ENCODE results near the gene ZBTB18. TPM values are rescaled to one million over a fixed set of nuclear protein-coding genes. Genes with fewer than 3 reads are reported as not detected.

ZBTB18 gene
- total and polyA plus RNA-seq, 10 donors, result 17.2 to 43.0 (median 32.8) TPM

GRCh38 chr1:244019982-244020485 is 31.0 kb upstream of the ZBTB18 start:
- Histone ChIP-seq H3K27ac (no peak overlapping the region), H3K4me3 (no peak overlapping the region), H3K9me3 (no peaks in the 10 kb centered on the region), H3K4me1 (no peaks in the 10 kb centered on the region), H3K36me3 (no peaks in the 10 kb centered on the region), H3K27me3 (replicated peaks in 1 of 7) (no peaks in the 10 kb centered on the region)
- TF ChIP-seq CTCF (IDR thresholded peaks at IDR 0.05 in 8 of 11, conservative IDR thresholded peaks at IDR 0.05 in 3 of 11) (no peak), POLR2AphosphoS5 (IDR thresholded peaks at IDR 0.05) (no peak), POLR2A (IDR thresholded peaks at IDR 0.05) (no peak)
- WGBS, 5 donors, result 56 to 89% (median 65%) methylated on average over 4 of the region's 4 CpGs
- intact Hi-C loops (cut with DNase I; ENCODE audit: low total_unique reads), result no loop called here
- DNase-seq, result no peak

GRCh38 chr1:244021427-244021826 is 29.7 kb upstream of the ZBTB18 start:
- no peak overlapping the region for H3K4me3 ChIP-seq
- H3K27ac ChIP-seq, result no peak overlapping the region
- no peaks in the 10 kb centered on the region for H3K27me3 ChIP-seq (replicated peaks in 1 of 7)
- no peak for DNase-seq
- no peaks in the 10 kb centered on the region for H3K9me3 ChIP-seq
- TF ChIP-seq POLR2AphosphoS5 (IDR thresholded peaks at IDR 0.05) (no peak), CTCF (IDR thresholded peaks at IDR 0.05 in 8 of 11, conservative IDR thresholded peaks at IDR 0.05 in 3 of 11) (no peak), POLR2A (IDR thresholded peaks at IDR 0.05) (no peak)
- H3K4me1 ChIP-seq, result no peaks in the 10 kb centered on the region
- WGBS, 5 donors, result 87 to 97% (median 95%) methylated on average over 1 of the region's 1 CpG
- no peaks in the 10 kb centered on the region for H3K36me3 ChIP-seq
- intact Hi-C loops (cut with DNase I; ENCODE audit: low total_unique reads), result no loop called here

- 84 to 96% (median 93%) methylated on average over 2 of the region's 2 CpGs for WGBS, 5 donors
- Histone ChIP-seq H3K27me3 (replicated peaks in 1 of 7) (no peaks in the 10 kb centered on the region), H3K4me1 (no peaks in the 10 kb centered on the region), H3K27ac (no peak overlapping the region), H3K36me3 (no peaks in the 10 kb centered on the region), H3K9me3 (no peaks in the 10 kb centered on the region), H3K4me3 (no peak overlapping the region)
- DNase-seq, result no peak
- no peak for TF ChIP-seq CTCF (IDR thresholded peaks at IDR 0.05 in 8 of 11, conservative IDR thresholded peaks at IDR 0.05 in 3 of 11)
- no peak for TF ChIP-seq POLR2A (IDR thresholded peaks at IDR 0.05)
- TF ChIP-seq POLR2AphosphoS5 (IDR thresholded peaks at IDR 0.05), result no peak
- intact Hi-C loops (cut with DNase I; ENCODE audit: low total_unique reads), result no loop called here
Measured at GRCh38 chr1:244022311-244022710, 28.8 kb upstream of the ZBTB18 start.

DNA sequence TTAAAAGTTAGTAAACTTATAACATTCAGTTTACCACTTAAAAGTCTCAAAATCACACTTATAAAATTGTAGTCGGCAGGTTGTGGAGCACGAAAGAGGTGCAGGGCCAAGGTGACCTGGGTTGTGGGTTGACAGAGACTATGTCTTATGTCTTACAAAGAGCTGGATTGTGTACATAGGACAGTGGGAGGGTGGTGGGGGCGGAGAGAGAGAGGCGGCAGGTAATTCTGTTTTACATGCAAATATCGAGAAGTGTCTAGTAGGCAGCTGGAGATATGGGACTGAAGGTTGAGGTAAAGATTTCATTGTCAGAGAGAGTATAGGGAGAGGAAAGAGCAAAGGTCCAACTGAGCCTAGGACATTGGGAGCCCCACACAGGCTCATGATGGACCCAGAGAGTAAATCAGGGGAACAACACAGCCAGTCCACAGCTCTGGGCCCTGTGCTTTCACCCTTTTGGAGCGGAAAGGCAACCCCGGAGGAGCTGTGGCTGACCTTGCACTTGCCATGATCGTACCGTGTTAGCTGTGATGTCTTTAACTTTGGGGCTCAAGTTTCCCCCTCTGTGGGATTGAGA is 28.1 kb upstream of the ZBTB18 start:
- no peaks in the 10 kb centered on the region for H3K36me3 ChIP-seq
- no peaks in the 10 kb centered on the region for H3K27me3 ChIP-seq (replicated peaks in 1 of 7)
- TF ChIP-seq POLR2AphosphoS5 (IDR thresholded peaks at IDR 0.05) (no peak), POLR2A (IDR thresholded peaks at IDR 0.05) (no peak), CTCF (IDR thresholded peaks at IDR 0.05 in 8 of 11, conservative IDR thresholded peaks at IDR 0.05 in 3 of 11) (no peak)
- 94 to 97% (median 95%) methylated on average over 9 of the region's 9 CpGs for WGBS, 5 donors
- H3K4me3 ChIP-seq, result no peak overlapping the region
- no peak for DNase-seq
- H3K27ac ChIP-seq, result no peak overlapping the region
- no peaks in the 10 kb centered on the region for H3K4me1 ChIP-seq
- intact Hi-C loops (cut with DNase I; ENCODE audit: low total_unique reads), result no loop called here
- no peaks in the 10 kb centered on the region for H3K9me3 ChIP-seq

All from spleen (tissue), 11 donors.